Measurements from ENCODE around the gene TRIP10.

- TF ChIP-seq LEF1 (IDR thresholded peaks at IDR 0.05; ENCODE audit: borderline replicate concordance) (no peak), HDGF (IDR thresholded peaks at IDR 0.05; ENCODE audit: borderline replicate concordance) (no peak), ARNT (IDR thresholded peaks at IDR 0.05) (no peak), FOXM1 (IDR thresholded peaks at IDR 0.05; ENCODE audit: borderline replicate concordance) (no peak), TARDBP (IDR thresholded peaks at IDR 0.05) (no peak), SUZ12 (IDR thresholded peaks at IDR 0.05) (no peak), PKNOX1 (IDR thresholded peaks at IDR 0.05) (no peak), FOXK2 (IDR thresholded peaks at IDR 0.05) (no peak), FOXA1 (IDR thresholded peaks at IDR 0.05) (no peak), SP1 (IDR thresholded peaks at IDR 0.05) (no peak), ZNF384 (IDR thresholded peaks at IDR 0.05) (no peak), BHLHE40 (IDR thresholded peaks at IDR 0.05; ENCODE audit: borderline replicate concordance) (no peak), ELF4 (IDR thresholded peaks at IDR 0.05) (no peak), L3MBTL2 (conservative IDR thresholded peaks at IDR 0.05) (no peak)
These were observed 7.7 kb upstream of the TRIP10 start for GRCh38 chr19:6731822-6732221.
